Right lobe of liver (tissue), 4 donors: Measurements from ENCODE around the gene CIC.

Source experiments
- POLR2A ChIP-seq: fragments of 450-650 bp; IDR thresholded peaks from one replicate; pipeline ENCODE4 v1.6.1; 2017; ENCODE audit warnings: antibody characterized with exemption, mild to moderate bottlenecking
- TF ChIP-seq, protein P1 (sequence below), 4 donors: fragments of 200-600 bp in 3 of 4; fragments of 450-650 bp in 1 of 4; IDR thresholded peaks; one replicate each; pipeline versions ENCODE4 v1.5.1 to v1.8.0; 2016 to 2022; ENCODE audit warnings: antibody characterized with exemption in 4 of 4, mild to moderate bottlenecking in 2 of 4
- donor health status: DM: no; HTN: no; CAD: no.
- donor health status: DM: no; HTN: no; CAD: no.
- donor health status: DM: no; HTN: yes; CAD: no.

DNA sequence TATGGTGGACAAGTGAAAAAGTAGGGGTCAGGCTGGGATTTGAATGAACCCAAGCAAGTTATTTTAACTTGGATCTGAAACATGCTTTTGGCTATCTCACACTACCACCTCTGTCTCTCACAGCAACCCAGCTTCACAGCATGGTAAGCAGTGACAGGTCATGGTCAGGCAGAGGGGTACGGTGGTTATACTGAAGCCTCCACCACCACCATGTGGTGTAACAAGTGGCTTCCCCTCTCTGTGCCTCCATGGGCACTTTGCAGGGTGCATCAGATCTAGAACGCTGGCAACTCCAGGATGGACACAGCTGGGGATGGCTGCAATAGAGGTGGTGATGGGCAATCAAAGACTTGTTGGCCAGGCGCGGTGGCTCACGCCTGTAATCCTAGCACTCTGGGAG is 43.3 kb downstream of the CIC start:
- TF ChIP-seq, protein P1, sequence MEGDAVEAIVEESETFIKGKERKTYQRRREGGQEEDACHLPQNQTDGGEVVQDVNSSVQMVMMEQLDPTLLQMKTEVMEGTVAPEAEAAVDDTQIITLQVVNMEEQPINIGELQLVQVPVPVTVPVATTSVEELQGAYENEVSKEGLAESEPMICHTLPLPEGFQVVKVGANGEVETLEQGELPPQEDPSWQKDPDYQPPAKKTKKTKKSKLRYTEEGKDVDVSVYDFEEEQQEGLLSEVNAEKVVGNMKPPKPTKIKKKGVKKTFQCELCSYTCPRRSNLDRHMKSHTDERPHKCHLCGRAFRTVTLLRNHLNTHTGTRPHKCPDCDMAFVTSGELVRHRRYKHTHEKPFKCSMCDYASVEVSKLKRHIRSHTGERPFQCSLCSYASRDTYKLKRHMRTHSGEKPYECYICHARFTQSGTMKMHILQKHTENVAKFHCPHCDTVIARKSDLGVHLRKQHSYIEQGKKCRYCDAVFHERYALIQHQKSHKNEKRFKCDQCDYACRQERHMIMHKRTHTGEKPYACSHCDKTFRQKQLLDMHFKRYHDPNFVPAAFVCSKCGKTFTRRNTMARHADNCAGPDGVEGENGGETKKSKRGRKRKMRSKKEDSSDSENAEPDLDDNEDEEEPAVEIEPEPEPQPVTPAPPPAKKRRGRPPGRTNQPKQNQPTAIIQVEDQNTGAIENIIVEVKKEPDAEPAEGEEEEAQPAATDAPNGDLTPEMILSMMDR (IDR thresholded peaks at IDR 0.05), result no peak
- TF ChIP-seq POLR2A, result no peak
